Hematopoietic multipotent progenitor cell treated with erythropoietin and hydrocortisone succinate and interleukin-3 and kit ligand, for 15 days (in vitro differentiated cells): ENCODE measurements around the gene POLR2J.

ENCODE experiments used
- DNase-seq: peaks from one replicate; pipeline ENCODE4 v3.0.0-alpha.2; 2015; ENCODE audit warnings: low spot score

POLR2J gene

DNA sequence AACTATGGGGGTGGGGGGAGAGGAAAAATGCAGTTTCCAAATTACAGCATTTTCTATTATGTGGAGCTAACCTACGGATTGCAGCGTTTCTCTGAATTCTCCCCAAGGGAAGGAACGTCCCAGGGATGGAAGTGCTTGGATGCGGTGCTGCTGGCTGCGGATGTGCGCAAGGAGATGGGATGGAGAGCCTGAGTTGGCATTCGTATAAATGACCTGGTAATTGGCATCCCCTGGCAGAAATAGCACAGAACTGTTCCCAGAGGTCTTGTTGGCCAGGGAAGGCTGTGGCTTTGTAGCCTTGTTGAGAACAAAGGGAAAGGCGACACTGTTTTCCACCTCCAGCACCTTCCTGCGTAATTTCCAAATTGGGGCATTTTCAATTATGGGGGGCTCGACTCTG, 42.6 kb downstream of the POLR2J start:
- no peak for DNase-seq

DNA sequence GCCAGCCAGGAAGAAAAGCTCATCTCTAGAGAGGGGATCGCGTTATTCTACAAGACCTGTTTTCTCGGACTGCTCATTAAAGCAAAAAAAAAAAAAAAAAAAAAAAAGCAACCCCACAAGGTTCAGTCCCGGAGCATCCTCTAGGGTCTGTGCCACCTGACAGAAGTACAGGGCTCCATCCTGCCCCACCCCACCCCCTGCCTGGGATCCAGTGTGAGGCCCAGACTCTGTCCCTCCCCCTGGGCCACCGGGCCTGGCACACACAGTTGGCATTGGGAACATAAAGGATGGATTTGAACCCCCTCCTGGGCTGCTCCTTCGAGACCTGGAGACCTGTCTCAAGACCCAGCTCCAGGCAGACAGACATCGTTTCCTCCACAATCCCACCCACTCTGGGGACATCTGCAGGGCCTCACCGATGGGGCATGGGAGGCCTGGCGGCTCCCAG, 44.7 kb downstream of the POLR2J start:
- no peak for DNase-seq

DNA sequence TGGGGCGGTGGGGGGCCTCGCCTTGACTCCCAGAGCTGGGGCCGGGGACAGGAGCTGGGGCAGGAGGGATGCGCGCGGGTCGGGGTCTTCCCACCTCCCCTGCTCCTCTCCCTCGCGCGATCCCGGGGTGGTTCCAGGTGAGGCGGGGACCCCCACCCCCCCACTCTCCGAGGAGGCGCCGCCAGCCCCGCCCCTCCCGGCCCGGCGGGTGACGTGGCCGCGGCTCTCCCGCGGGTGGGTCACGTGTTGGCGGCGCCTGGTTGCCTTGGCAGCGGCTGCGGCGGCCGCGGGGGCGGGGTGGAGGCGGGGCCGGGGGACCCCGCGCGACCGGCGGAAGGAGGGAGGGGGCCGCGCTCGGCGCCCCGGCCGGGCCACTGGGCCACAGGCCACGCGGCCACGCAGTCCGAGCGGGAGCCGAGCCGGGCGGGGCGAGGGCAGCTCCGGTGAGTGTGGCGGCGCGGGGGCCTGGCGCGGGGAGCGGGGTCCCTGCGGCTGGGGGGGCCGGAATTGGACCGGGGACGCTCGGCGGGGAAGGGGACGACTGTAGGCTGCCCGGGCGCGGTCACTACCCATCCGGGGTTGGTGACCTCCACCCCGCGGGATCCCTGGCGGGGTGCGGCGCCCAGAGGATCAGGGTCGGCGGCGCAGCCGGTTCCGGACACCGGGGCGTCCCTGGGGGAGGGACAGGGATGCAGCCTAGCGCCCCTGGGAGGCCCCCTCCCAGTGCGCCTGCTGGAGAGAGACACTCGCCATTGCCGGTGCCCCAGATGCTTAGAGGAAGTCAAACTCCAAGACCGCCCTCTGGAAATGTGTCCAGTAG, 45.3 kb downstream of the POLR2J start, which contains the start of gene ORAI2:
Gene ORAI2, plus strand, starts transcription at position 357 of the 820 bp plus-strand sequence. CDS start 5,382 bp downstream, outside the sequence.
- peak; percentile 45 for DNase-seq

DNA sequence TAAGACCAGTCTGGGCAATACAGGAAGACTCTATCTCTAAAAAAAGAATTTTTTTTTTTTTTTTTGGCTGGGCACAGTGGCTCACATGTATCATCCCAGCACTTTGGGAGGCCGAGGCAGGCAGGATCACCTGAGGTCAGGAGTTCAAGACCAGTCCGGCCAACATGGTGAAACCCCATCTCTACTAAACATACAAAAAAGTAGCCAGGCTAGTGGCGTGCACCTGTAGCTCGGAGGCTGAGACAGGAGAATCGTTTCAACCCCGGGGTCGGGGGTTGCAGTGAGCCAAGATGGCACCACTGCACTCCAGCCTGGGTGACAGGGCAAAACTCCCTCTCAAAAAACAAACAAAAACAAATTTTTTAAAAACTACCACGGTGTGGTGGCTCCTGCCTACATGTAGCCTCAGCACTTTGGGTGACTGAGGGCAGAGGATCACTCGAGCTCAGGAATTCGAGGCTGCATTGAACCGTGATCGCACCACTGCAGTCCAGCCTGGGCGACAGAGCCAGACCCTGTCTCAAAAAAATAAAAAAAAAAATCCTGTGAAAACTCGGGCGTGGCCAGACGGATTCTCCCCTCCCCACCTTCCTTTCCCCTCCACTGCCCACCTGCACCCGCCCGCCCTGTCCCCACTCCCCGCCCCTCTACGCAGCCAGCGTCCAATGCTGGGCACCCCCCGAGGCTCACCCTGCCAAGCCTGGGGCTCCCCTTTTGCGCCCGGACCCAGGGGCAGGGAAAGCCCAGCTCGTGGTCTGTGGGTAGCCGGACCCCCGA, 46.1 kb downstream of the POLR2J start:
- no peak for DNase-seq

DNA sequence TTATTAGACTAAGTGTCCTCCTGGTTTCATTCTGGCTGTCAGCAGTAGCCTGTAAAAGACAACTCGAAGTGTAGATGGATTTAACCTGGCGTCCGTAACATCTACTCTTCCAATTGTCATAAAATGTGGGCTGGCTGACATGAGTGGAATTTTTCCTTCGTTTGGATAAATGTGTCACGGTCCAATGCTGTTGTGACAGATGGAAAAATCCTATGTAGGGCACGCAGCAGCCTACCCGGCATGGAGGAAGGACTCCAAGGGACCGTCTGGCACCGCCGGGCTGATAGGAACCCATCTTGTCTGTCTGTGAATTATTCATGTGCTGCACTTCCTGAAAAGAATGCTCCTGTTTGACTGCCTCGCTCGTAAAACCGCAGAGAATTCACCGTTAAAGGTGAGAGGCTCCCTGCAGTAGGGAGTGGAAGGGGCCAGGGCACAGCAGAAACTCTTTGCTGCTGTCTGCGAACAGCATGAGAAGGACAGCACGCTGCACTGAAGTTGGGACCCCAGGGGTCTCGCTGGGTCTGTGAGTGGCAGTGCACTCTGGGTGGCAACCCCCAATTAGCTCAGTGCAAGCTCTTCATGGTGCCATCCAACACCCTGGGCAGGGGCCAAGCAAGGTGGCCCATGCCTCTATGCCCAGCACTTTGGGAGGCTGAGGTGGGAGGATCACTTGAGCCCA, 47.0 kb downstream of the POLR2J start:
- no peak for DNase-seq

DNA sequence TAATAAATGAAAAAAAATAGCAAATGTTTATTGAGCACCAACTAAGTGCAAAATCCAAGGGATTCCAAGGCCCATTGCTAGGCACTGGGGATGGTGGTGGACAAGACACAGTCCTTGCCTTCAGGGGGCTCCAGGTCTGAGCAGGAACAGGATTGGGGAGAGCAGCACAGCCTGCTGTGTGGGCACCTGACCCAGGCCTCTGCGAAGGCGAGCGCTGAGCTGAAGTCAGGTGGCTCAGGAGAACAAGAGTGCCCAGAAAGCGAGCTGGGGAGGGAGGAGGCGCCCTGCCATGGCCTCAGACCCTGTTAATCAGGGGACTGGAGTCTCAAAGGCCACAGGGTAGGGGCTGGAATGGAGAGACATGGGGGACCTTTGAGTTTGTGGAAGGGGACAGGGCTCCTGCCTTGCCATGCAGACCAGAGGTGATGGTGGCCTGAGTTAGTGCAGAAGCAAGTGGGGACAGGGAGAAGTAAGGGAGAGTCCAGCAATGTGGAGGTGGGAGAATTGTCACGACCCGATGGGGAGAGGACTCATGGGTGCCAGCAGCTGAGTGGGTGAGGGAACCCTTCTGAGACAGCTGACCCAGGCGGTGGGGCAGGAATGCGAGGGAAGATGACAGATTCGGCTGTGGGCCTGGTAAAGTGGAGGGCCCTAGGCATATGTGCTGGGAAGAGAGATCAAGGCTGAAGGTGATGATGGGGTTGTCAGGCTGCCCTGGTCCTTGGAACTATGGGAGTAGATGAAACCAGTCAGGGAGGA, 49.4 kb downstream of the POLR2J start:
- DNase-seq = no peak

DNA sequence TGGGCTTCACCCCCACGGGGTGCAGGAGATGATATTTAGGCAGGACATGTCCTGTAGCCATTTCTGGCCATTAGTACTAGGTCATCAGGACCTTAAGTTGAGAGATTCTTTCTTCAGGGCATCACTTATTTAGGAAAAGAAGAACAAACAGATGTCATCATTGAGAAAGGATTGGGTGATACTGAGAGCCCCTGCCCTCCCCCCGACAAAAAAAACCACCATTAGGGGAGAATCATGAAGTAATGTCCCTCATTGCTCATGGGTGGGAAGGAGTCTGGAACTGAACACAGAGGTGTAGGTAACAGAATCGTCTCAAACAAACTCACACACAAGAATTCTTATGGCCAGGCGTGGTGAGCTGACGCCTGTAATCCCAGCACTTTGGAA, 51.7 kb downstream of the POLR2J start:
- no peak for DNase-seq

DNA sequence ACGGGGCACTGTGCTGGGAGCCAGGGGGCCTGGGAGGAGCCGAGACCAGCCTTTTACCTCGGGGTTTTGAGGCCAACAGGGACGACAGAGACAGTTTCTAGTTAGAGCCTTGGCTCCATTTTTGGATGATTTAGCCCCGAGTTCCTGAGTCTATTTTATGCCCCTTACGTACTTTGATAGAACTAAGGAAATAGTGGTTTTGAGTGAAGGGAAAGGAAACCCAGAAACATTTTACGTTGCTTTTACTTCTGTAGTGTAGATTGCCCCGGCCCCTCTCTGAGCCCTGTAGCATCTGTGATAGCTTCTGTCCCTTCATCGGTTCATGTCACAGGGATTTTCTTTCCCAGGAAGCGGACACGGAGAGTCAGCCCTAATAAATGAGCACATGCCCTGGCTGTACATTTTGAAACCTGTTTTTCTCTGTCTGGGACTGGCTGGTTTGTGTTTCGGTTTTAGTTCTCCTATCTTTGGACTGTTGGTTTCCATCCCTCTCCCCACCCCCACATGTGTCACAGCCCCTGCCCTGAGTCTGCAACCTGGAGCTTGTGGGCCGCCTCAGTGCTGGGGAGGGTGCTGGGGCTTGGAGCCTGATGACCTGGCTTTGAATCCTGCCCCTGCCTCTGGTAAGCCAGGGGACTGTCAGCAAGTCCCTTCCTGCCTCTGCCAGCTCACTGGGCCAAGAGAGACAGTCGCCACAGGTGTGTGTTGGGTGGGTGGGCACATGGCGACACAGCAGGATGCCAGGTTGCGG, 52.3 kb downstream of the POLR2J start:
- DNase-seq = no peak

DNA sequence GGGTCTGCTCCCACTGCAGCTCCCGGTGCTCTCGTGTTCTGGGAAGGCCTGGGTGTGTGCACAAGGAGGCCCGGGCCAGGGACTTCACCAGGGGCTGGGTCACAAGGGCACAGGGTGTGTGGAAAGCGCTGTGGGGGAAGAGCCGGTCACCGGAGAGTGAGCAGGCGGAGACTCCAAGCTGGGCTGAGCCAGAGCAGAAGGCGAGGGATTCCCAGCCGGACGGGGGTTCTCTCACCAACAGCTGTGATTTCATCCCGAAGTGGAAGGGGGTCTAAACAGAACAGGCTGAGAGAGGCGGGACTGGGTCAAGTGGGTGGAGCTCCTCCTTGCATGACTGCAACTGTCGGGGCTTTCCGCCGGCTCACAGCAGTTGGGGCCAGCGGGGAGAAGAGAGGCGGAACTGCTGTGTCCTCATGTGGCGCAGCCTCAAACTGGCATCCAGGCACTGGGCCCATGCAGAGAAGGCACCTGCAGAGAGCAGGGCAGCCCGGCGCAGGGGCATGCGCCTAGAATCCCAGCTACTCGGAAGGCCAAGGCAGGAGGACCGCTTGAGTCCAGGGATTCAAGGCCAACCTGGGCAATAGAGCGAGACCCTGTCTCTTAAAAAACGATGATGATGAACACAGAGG, 53.0 kb downstream of the POLR2J start:
- DNase-seq = no peak

DNA sequence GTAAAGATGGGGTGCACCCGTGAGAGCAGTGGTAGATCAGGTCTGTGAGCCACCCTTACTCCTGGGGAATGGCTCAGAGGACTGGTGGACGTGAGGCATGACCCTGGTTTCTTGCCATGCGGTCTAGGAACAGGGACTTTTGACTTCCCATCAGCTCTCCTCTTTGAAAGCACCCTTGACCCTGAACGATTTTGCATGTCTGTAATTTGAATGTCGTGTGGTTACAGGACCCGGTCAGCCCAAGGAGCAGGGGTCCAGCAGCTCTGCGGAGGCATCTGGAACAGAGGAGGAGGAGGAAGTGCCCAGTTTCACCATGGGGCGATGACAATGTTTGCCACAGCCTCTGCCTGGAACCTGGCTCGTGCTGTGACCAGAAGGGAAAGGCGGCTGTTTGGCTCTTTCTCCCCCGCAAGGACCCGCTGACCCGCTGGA, 53.9 kb downstream of the POLR2J start:
- no peak for DNase-seq

DNA sequence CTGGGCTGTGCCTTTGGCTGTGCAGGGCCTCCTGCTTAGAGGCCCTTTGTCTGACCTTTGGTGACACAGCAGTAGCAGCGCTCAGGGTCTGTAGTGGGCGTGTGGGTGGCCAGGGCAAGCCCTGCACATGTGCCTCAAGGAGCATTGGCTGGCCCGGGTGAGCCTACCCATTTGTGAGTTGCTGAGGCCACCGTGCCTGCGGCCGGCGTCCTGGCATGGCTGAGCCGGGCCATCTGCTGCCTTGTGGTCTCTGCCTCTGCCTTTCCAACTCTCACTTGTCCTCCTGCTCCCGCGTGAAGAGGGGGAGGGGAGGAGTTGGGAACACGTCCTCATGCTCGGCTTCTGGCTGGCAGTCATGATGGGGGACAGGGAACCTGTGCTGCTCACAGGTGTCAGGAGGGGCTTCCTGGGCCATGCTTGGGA, 54.6 kb downstream of the POLR2J start:
- no peak for DNase-seq
